Gastroesophageal sphincter (tissue), 3 donors: Measurements from ENCODE around the gene P2RX1.

Experiments used
- EP300 ChIP-seq: sonication (generic); formaldehyde crosslinking; IDR thresholded peaks from one replicate; pipeline ENCODE4 v1.6.1; 2017; ENCODE audit warnings: antibody characterized with exemption, mild to moderate bottlenecking
- POLR2AphosphoS5 ChIP-seq: sonication (generic); formaldehyde crosslinking; IDR thresholded peaks from one replicate; pipeline ENCODE4 v1.6.1; 2017; ENCODE audit warnings: antibody characterized with exemption
- TF ChIP-seq, protein P1 (sequence below), 4 experiments: fragments of 200-600 bp in 2 of 4; fragments of 450-650 bp in 2 of 4; sonication (generic) in 1 of 4; IDR thresholded peaks; one replicate each; pipeline ENCODE4 v1.5.1; 2017 to 2019; ENCODE audit warnings: antibody characterized with exemption in 4 of 4, mild to moderate bottlenecking in 2 of 4, moderate library complexity in 2 of 4

DNA sequence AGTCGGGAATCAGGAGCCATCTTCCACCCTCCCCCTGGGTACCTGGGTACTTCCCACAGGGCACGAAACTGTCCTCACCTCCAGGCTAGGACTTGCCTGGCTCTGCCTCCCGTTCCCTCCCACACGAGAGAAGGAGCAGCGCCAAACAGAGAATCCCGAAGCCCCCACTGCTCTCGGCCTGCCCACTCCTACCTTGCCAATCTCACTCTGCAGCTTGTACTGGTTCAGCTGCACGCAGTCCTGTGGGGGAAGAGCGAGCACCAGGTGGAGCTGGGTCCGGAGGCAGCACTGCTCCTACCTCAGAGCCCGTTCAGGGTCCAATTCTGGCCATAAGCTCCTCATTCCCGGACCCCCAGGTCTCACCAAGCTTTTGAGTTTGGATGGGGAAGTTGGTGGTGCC lies 32.1 kb downstream of the P2RX1 start:
- TF ChIP-seq, protein P1, sequence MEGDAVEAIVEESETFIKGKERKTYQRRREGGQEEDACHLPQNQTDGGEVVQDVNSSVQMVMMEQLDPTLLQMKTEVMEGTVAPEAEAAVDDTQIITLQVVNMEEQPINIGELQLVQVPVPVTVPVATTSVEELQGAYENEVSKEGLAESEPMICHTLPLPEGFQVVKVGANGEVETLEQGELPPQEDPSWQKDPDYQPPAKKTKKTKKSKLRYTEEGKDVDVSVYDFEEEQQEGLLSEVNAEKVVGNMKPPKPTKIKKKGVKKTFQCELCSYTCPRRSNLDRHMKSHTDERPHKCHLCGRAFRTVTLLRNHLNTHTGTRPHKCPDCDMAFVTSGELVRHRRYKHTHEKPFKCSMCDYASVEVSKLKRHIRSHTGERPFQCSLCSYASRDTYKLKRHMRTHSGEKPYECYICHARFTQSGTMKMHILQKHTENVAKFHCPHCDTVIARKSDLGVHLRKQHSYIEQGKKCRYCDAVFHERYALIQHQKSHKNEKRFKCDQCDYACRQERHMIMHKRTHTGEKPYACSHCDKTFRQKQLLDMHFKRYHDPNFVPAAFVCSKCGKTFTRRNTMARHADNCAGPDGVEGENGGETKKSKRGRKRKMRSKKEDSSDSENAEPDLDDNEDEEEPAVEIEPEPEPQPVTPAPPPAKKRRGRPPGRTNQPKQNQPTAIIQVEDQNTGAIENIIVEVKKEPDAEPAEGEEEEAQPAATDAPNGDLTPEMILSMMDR (IDR thresholded peaks at IDR 0.05), result no peak
- TF ChIP-seq POLR2AphosphoS5, result no peak
- no peak for TF ChIP-seq EP300
